PC-3 (cell line): Measurements from ENCODE around the gene IFITM2. TPM values are rescaled to one million over a fixed set of nuclear protein-coding genes. Genes with fewer than 3 reads are reported as not detected.
A peak's percentile ranks its signal among the peaks of the same experiment; 100 is the strongest.

ENCODE experiments used
- ATAC-seq: fragments of 200-7000 bp; cut with Tn5 transposase; 2 replicates; pipeline ENCODE4 v1.9.1; 2020; ENCODE audit warnings: mild to moderate bottlenecking, moderate library complexity
- BruUV-seq: library from RNA; stranded (reverse); fragments of 400-500 nt; replicated peaks from 2 replicates; lab custom pipeline; 2021; lab: Mats Ljungman, UMichigan
- CTCF ChIA-PET: fragments of 300-600 bp; sonication (Branson Sonifier 250); formaldehyde crosslinking; loops from one replicate; lab custom pipeline; 2022; ENCODE audit warnings: antibody characterized with exemption; lab: Charles Lee
- POLR2A ChIA-PET: fragments of 300-600 bp; sonication (Branson Sonifier 250); formaldehyde crosslinking; loops from one replicate; lab custom pipeline; 2022; ENCODE audit warnings: antibody characterized with exemption; ENCODE audit not compliant: unreplicated experiment; lab: Charles Lee
- DNase-seq: peaks from one replicate; pipeline ENCODE4 v3.0.0-alpha.2; 2015
- H2AFZ ChIP-seq: fragments of 300-600 bp; sonication (generic); 2 replicates; pipeline ENCODE4 v1.6.0; 2016; ENCODE audit warnings: antibody characterized with exemption, low read length
- H3F3A ChIP-seq: fragments of 300-600 bp; sonication (generic); one replicate; pipeline ENCODE4 v1.6.0; 2017; ENCODE audit warnings: antibody characterized with exemption, low read length, control low read depth, mild to moderate bottlenecking; ENCODE audit not compliant: unreplicated experiment
- H3K27ac ChIP-seq: fragments of 300-600 bp; sonication (generic); 2 replicates; pipeline ENCODE4 v1.5.1; 2016; ENCODE audit warnings: mild to moderate bottlenecking, low read length
- H3K27me3 ChIP-seq: fragments of 300-600 bp; sonication (generic); 2 replicates; pipeline ENCODE4 v1.6.1; 2016; ENCODE audit warnings: low read length, mixed read lengths
- H3K36me3 ChIP-seq: fragments of 300-600 bp; sonication (generic); 2 replicates; pipeline ENCODE4 v1.6.1; 2016; ENCODE audit warnings: low read depth, mixed run types, low read length, mixed read lengths
- H3K4me1 ChIP-seq: fragments of 300-600 bp; sonication (generic); 2 replicates; pipeline ENCODE4 v1.5.1; 2016; ENCODE audit warnings: low read length; ENCODE audit not compliant: insufficient read depth
- H3K4me2 ChIP-seq: fragments of 300-600 bp; sonication (generic); 2 replicates; pipeline ENCODE4 v1.6.0; 2016; ENCODE audit warnings: low read length
- H3K4me3 ChIP-seq: fragments of 300-600 bp; sonication (generic); 2 replicates; pipeline ENCODE4 v1.5.1; 2016; ENCODE audit warnings: mild to moderate bottlenecking, low read length, mixed read lengths
- H3K79me2 ChIP-seq: fragments of 300-600 bp; sonication (generic); 2 replicates; pipeline ENCODE4 v1.6.1; 2017; ENCODE audit warnings: low read length, mixed read lengths
- H3K9ac ChIP-seq: fragments of 300-600 bp; sonication (generic); 2 replicates; pipeline ENCODE4 v1.6.0; 2016; ENCODE audit warnings: mild to moderate bottlenecking, low read length
- H3K9me2 ChIP-seq: fragments of 300-600 bp; sonication (generic); replicated peaks from 2 replicates; pipeline ENCODE4 v1.6.1; 2016; ENCODE audit warnings: mixed run types, low read length, mixed read lengths
- H3K9me3 ChIP-seq: fragments of 300-600 bp; sonication (generic); 2 replicates; pipeline ENCODE4 v1.6.1; 2016; ENCODE audit warnings: low read length, mixed read lengths
- H4K20me1 ChIP-seq: fragments of 300-600 bp; sonication (generic); 2 replicates; pipeline ENCODE4 v1.6.1; 2016; ENCODE audit warnings: low read length, mixed read lengths
- CTCF ChIP-seq: fragments of 300-600 bp; sonication (generic); conservative IDR thresholded peaks from 2 replicates; pipeline ENCODE4 v1.5.1; 2017; ENCODE audit warnings: antibody characterized with exemption, low read depth, mild to moderate bottlenecking, low read length
- EZH2 ChIP-seq: fragments of 300-600 bp; sonication (generic); IDR thresholded peaks from one replicate; pipeline ENCODE4 v1.6.1; 2017; ENCODE audit warnings: antibody characterized with exemption, mild to moderate bottlenecking, low read length; ENCODE audit not compliant: unreplicated experiment
- EZH2phosphoT487 ChIP-seq: fragments of 300-600 bp; sonication (generic); IDR thresholded peaks from 2 replicates; pipeline ENCODE4 v1.6.1; 2018; ENCODE audit warnings: mild to moderate bottlenecking, antibody characterized with exemption, low read length, borderline replicate concordance
- intact Hi-C: fragments of 100-400 bp; cut with micrococcal nuclease; formaldehyde crosslinking; loops from 2 replicates; pipeline ENCODE4 v1.9.0; 2023
- total RNA-seq: library from RNA; depleted of rRNA; stranded (reverse); fragments of >200 nt; gene quantifications from 2 replicates; pipeline ENCODE4 v1.2.3, GENCODE V29; 2014

IFITM2 gene
- total RNA-seq, 1 experiment from 2014 or later, result 49.0 TPM

GRCh38 chr11:353179-353873 is 45.7 kb downstream of the IFITM2 start:
- H4K20me1 ChIP-seq, result no peaks in the 10 kb centered on the region
- H3K4me1 ChIP-seq, result peaks cover 9% of the 10 kb centered on the region
- no peak overlapping the region for H3K27ac ChIP-seq
- TF ChIP-seq EZH2phosphoT487, result no peak
- H3K4me3 ChIP-seq, result no peak overlapping the region
- intact Hi-C loops, result no loop called here
- ChIA-PET CTCF (no interaction called here), POLR2A (no interaction called here)
- peak overlapping the region; percentile 59; the same call in 1 of the 2 replicates for H2AFZ ChIP-seq
- no peak overlapping the region for H3K9ac ChIP-seq
- 0 out of 2 replicates have a peak, but pooled peaks have one; percentile 25 for ATAC-seq
- BruUV-seq, result no TSS peak
- H3F3A ChIP-seq, result no peaks in the 10 kb centered on the region
- H3K9me3 ChIP-seq, result no peaks in the 10 kb centered on the region
- H3K36me3 ChIP-seq, result no peaks in the 10 kb centered on the region
- no peaks in the 10 kb centered on the region for H3K27me3 ChIP-seq
- H3K9me2 ChIP-seq, result no peaks in the 10 kb centered on the region
- no peaks in the 10 kb centered on the region for H3K79me2 ChIP-seq
- peak; percentile 13 for DNase-seq
- no peak overlapping the region for H3K4me2 ChIP-seq

GRCh38 chr11:355581-356458 is 48.2 kb downstream of the IFITM2 start:
- intact Hi-C loops, result loop anchor here (5.0 kb wide), 1 partner anchor 49 kb away; the partner anchor contains the start of gene IFITM2
- Histone ChIP-seq H2AFZ (peak overlapping the region; percentile 83), H3K27me3 (no peaks in the 10 kb centered on the region), H3K9me2 (no peaks in the 10 kb centered on the region), H3K79me2 (no peaks in the 10 kb centered on the region), H3K4me1 (peaks cover 9% of the 10 kb centered on the region), H3K4me3 (peak overlapping the region; percentile 58), H3K9me3 (no peaks in the 10 kb centered on the region), H3F3A (no peaks in the 10 kb centered on the region), H3K9ac (peak overlapping the region; percentile 59), H3K4me2 (peak overlapping the region; percentile 79), H3K36me3 (no peaks in the 10 kb centered on the region), H4K20me1 (no peaks in the 10 kb centered on the region), H3K27ac (peak overlapping the region; percentile 34; the same call in 1 of the 2 replicates)
- ATAC-seq (peak; percentile 84), DNase-seq (peak; percentile 71)
- TSS peak; percentile 91 for BruUV-seq
- CTCF ChIA-PET, result interaction anchor here (0.7 to 0.9 kb wide), 2 partner anchors 51 to 105 kb away, joined by 3 to 4 read pairs; no protein-coding TSS in a partner anchor
- POLR2A ChIA-PET, result interaction anchor here (0.6 kb wide), 1 partner anchor 51 kb away, joined by 4 read pairs; no protein-coding TSS in a partner anchor
- TF ChIP-seq EZH2phosphoT487 (no peak), EZH2 (no peak), CTCF (no peak)

GRCh38 chr11:356610-357009 is 49.0 kb downstream of the IFITM2 start:
- H3K36me3 ChIP-seq, result no peaks in the 10 kb centered on the region
- H3K27me3 ChIP-seq, result no peaks in the 10 kb centered on the region
- TF ChIP-seq CTCF, result no peak
- no peak for TF ChIP-seq EZH2
- TF ChIP-seq EZH2phosphoT487, result no peak
- no peaks in the 10 kb centered on the region for H3K9me2 ChIP-seq
- DNase-seq (no peak), ATAC-seq (no peak)
- H3K4me1 ChIP-seq, result peaks cover 9% of the 10 kb centered on the region
- H4K20me1 ChIP-seq, result no peaks in the 10 kb centered on the region
- intact Hi-C loops, result loop anchor here (5.0 kb wide), 1 partner anchor 49 kb away; the partner anchor contains the start of gene IFITM2
- H3K27ac ChIP-seq, result no peak overlapping the region
- no TSS peak for BruUV-seq
- no peak overlapping the region for H3K4me2 ChIP-seq
- H3K9me3 ChIP-seq, result no peaks in the 10 kb centered on the region
- ChIA-PET POLR2A (no interaction called here), CTCF (no interaction called here)
- H2AFZ ChIP-seq, result no peak overlapping the region
- H3K79me2 ChIP-seq, result no peaks in the 10 kb centered on the region
- no peak overlapping the region for H3K9ac ChIP-seq
- H3K4me3 ChIP-seq, result no peak overlapping the region
- no peaks in the 10 kb centered on the region for H3F3A ChIP-seq
